GM18507 (cell line): ENCODE data around the gene RPTOR.
"Not testable (repeated sequence)": the region's sequence is repeated elsewhere in the genome, so short reads cannot be mapped to it uniquely, and the experiment has no call there.

Source experiments
- DNase-seq: peaks from one replicate; pipeline ENCODE4 v3.0.0; 2011; ENCODE audit warnings: low read depth; ENCODE audit not compliant: insufficient read length; ENCODE audit errors: extremely low spot score
- FAIRE-seq: peaks from 2 replicates; lab custom pipeline; 2011; peaks lifted over from hg19 to GRCh38; lab: Jason Lieb, UNC

RPTOR gene

GRCh38 chr17:80578668-80579388, 34.2 kb downstream of the RPTOR start:
- not testable (repeated sequence) for DNase-seq, FAIRE-seq

- DNase-seq (no peak), FAIRE-seq (no peak)
These were observed 37.5 kb downstream of the RPTOR start for GRCh38 chr17:80582165-80582564.

GRCh38 chr17:80584176-80584905, 39.7 kb downstream of the RPTOR start:
- DNase-seq = no peak
- no peak for FAIRE-seq

- no peak for DNase-seq
- no peak for FAIRE-seq
These were observed 41.5 kb downstream of the RPTOR start for GRCh38 chr17:80585890-80586845.

GRCh38 chr17:80586846-80587228, 42.2 kb downstream of the RPTOR start:
- DNase-seq (no peak), FAIRE-seq (no peak)

GRCh38 chr17:80588702-80589383, 44.2 kb downstream of the RPTOR start:
- DNase-seq = no peak
- no peak for FAIRE-seq

- DNase-seq (no peak), FAIRE-seq (no peak)
These were observed 47.1 kb downstream of the RPTOR start for GRCh38 chr17:80591788-80592187.

GRCh38 chr17:80592243-80592642, 47.6 kb downstream of the RPTOR start:
- no peak for FAIRE-seq

GRCh38 chr17:80593181-80593580, 48.5 kb downstream of the RPTOR start:
- FAIRE-seq = no peak

More at GRCh38 chr17:80592243-80592642, 47.6 kb downstream of the RPTOR start:
- DNase-seq = no peak

GRCh38 chr17:80594431-80595269, 50.0 kb downstream of the RPTOR start:
- DNase-seq = no peak
- no peak for FAIRE-seq

More at GRCh38 chr17:80593181-80593580, 48.5 kb downstream of the RPTOR start:
- no peak for DNase-seq

GRCh38 chr17:80596760-80597608, 52.3 kb downstream of the RPTOR start:
- DNase-seq = no peak
- no peak for FAIRE-seq

- DNase-seq (no peak), FAIRE-seq (no peak)
These were observed 54.3 kb downstream of the RPTOR start for GRCh38 chr17:80598813-80599545.

- no peak for FAIRE-seq
- DNase-seq = no peak
These were observed 55.1 kb downstream of the RPTOR start for GRCh38 chr17:80599546-80600305.

- FAIRE-seq (no peak), DNase-seq (no peak)
These were observed 56.5 kb downstream of the RPTOR start for GRCh38 chr17:80601146-80601545.

GRCh38 chr17:80603396-80603795, 58.8 kb downstream of the RPTOR start:
- no peak for DNase-seq
- no peak for FAIRE-seq

- DNase-seq (no peak), FAIRE-seq (no peak)
These were observed 59.5 kb downstream of the RPTOR start for GRCh38 chr17:80604009-80604669.
